H1 (cell line): ENCODE data around the gene WAC.

Source experiments
- BRCA1 ChIP-seq: IDR thresholded peaks from 2 replicates; pipeline ENCODE4 v1.6.1; 2012; ENCODE audit warnings: low read depth, low read length, improper control_type of control experiment
- RAD21 ChIP-seq, 2 experiments: IDR thresholded peaks in 1 of 2; conservative IDR thresholded peaks in 1 of 2; 2 replicates each; pipeline ENCODE4 v1.6.1; 2011; ENCODE audit warnings: low read depth in 2 of 2, low read length in 2 of 2, improper control_type of control experiment in 1 of 2, inconsistent platforms in 1 of 2, mild to moderate bottlenecking in 1 of 2, moderate library complexity in 1 of 2
- ZNF274 ChIP-seq: IDR thresholded peaks from 2 replicates; pipeline ENCODE4 v1.7.0; 2012; ENCODE audit warnings: low read length, borderline replicate concordance; ENCODE audit errors: extremely low read depth
- TF ChIP-seq, protein P1 (sequence below), 3 experiments: IDR thresholded peaks; 1 replicate in 2 of 3; 2 replicates in 1 of 3; pipeline versions ENCODE4 v1.5.1 to v1.6.1; 2011; ENCODE audit warnings: low read length in 3 of 3, mild to moderate bottlenecking in 3 of 3, inconsistent platforms in 2 of 3, low read depth in 1 of 3, moderate library complexity in 1 of 3; ENCODE audit not compliant: insufficient read depth in 1 of 3; ENCODE audit errors: control extremely low read depth in 1 of 3

DNA sequence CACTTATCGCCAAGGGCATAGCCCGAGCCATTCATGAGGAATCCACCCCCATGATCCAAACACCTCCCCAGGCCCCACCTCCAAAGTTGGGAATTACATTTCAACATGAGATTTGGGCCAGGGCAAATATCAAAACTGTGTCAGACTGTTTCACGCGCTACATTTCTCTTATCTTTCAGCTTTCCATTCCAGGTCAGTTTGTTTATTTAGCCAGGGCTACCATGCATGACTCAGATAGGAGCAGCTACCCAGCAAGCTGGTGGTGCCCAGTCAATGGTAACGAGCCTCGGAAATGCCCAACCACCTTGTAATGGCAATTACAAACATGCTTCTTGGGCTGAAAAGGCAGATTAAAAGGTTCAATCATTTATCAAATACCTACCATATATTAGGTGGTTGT, 100.8 kb downstream of the WAC start:
- TF ChIP-seq BRCA1 = no peak
- no peak for TF ChIP-seq ZNF274
- TF ChIP-seq, protein P1, sequence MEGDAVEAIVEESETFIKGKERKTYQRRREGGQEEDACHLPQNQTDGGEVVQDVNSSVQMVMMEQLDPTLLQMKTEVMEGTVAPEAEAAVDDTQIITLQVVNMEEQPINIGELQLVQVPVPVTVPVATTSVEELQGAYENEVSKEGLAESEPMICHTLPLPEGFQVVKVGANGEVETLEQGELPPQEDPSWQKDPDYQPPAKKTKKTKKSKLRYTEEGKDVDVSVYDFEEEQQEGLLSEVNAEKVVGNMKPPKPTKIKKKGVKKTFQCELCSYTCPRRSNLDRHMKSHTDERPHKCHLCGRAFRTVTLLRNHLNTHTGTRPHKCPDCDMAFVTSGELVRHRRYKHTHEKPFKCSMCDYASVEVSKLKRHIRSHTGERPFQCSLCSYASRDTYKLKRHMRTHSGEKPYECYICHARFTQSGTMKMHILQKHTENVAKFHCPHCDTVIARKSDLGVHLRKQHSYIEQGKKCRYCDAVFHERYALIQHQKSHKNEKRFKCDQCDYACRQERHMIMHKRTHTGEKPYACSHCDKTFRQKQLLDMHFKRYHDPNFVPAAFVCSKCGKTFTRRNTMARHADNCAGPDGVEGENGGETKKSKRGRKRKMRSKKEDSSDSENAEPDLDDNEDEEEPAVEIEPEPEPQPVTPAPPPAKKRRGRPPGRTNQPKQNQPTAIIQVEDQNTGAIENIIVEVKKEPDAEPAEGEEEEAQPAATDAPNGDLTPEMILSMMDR (IDR thresholded peaks at IDR 0.05; ENCODE audit: control extremely low read depth in 1 of 3, insufficient read depth in 1 of 3, low read depth in 1 of 3, low read length in 3 of 3) = no peak
- no peak for TF ChIP-seq RAD21 (IDR thresholded peaks at IDR 0.05 in 1 of 2, conservative IDR thresholded peaks at IDR 0.05 in 1 of 2; ENCODE audit: low read depth in 2 of 2, low read length in 2 of 2)
